Transverse colon (tissue), 4 donors: Measurements from ENCODE around the gene MAGI2. TPM values are rescaled to one million over a fixed set of nuclear protein-coding genes. Genes with fewer than 3 reads are reported as not detected.

ENCODE experiments used
- DNase-seq: peaks from one replicate; pipeline ENCODE4 v3.0.0-alpha.2; 2019
- H3K27ac ChIP-seq, 4 donors: fragments of 200-600 bp; sonication (generic); 2 replicates each; pipeline ENCODE4 v1.5.1; 2016 to 2018; ENCODE audit warnings: inconsistent platforms in 4 of 4
- H3K27me3 ChIP-seq: fragments of 200-600 bp; sonication (generic); 2 replicates; pipeline ENCODE4 v1.5.1; 2017; ENCODE audit warnings: inconsistent platforms
- H3K36me3 ChIP-seq, 4 donors: fragments of 200-600 bp; sonication (generic); 2 replicates each; pipeline ENCODE4 v1.5.1; 2017 to 2019; ENCODE audit warnings: inconsistent platforms in 4 of 4
- H3K4me1 ChIP-seq, 4 donors: fragments of 200-600 bp; sonication (generic); 2 replicates each; pipeline ENCODE4 v1.5.1; 2017 to 2020; ENCODE audit warnings: inconsistent platforms in 4 of 4
- H3K4me3 ChIP-seq, 4 donors: fragments of 200-600 bp; sonication (generic); 1 replicate in 1 of 4; 2 replicates in 3 of 4; pipeline versions ENCODE4 v1.5.1 to v1.6.1; 2017 to 2019; ENCODE audit warnings: inconsistent platforms in 4 of 4
- H3K9me3 ChIP-seq, 2 donors: fragments of 200-600 bp; sonication (generic); 2 replicates each; pipeline ENCODE4 v1.5.1; 2017 to 2019; ENCODE audit warnings: inconsistent platforms in 2 of 2
- EP300 ChIP-seq: sonication (generic); formaldehyde crosslinking; IDR thresholded peaks from one replicate; pipeline ENCODE4 v1.6.1; 2017; ENCODE audit warnings: antibody characterized with exemption, low read depth
- POLR2A ChIP-seq: fragments of 450-650 bp; IDR thresholded peaks from one replicate; pipeline ENCODE4 v1.6.1; 2016; ENCODE audit warnings: antibody characterized with exemption, mild to moderate bottlenecking, moderate library complexity
- POLR2AphosphoS5 ChIP-seq, 3 donors: sonication (generic); formaldehyde crosslinking; IDR thresholded peaks; one replicate each; pipeline ENCODE4 v1.6.1; 2016; ENCODE audit warnings: antibody characterized with exemption in 3 of 3
- WGBS, 2 donors: methylation state at CpG; one replicate each; pipeline ENCODE4 v1.1.5; 2018; ENCODE audit warnings: low coverage in 1 of 2; 5-methylcytosine and 5-hydroxymethylcytosine counted together
- in situ Hi-C, 4 donors: fragments of 200-750 bp; cut with MboI; loops; one replicate each; pipeline versions ENCODE4 v1.15.0 to v1.15.1; 2017; ENCODE audit warnings: low sequenced_read_pairs in 3 of 4, low pct_ligation_motif_present in 1 of 4, low pct_unique_long_range_greater_than_20kb in 1 of 4
- intact Hi-C: fragments of 100-400 bp; cut with DNase I; formaldehyde crosslinking; loops from one replicate; pipeline ENCODE4 v1.15.1; 2023; ENCODE audit warnings: low total_unique reads
- total RNA-seq, 4 donors: library from RNA; depleted of rRNA; stranded (reverse); fragments of >200 nt; gene quantifications; one replicate each; pipeline ENCODE4 v1.1.0, GENCODE V29; 2016
- TF ChIP-seq, protein P1 (sequence below), 5 experiments: fragments of 200-600 bp in 3 of 5; fragments of 450-650 bp in 2 of 5; sonication (generic) in 3 of 5; IDR thresholded peaks; 1 replicate in 2 of 5; 2 replicates in 3 of 5; pipeline ENCODE4 v1.5.1; 2016 to 2017; ENCODE audit warnings: antibody characterized with exemption in 5 of 5, inconsistent platforms in 3 of 5, mild to moderate bottlenecking in 2 of 5, moderate library complexity in 1 of 5

Gene MAGI2
- total RNA-seq, 4 donors from 2014 or later = 1.6 to 9.7 (median 4.1) TPM

DNA sequence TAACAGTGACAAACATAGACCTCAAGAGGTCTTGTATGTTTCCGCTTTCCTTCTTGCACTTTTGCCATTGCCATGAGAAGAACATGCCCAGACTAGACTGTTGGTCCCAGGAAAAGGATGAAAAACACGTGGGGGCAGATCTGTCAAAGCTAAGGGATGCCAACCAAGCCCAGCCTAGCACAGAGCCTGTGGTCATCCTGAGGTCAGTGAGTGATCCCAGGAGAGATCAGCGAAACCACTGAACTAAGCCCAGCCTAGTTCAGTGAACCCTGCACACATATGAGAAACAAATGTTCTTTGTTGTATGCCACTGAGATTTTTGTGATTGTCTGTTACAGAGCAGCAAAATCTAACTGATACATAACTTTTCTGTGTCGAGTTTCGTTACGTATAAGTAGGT lies 718.8 kb downstream of the MAGI2 start:
- in situ Hi-C loops = no loop called here
- Histone ChIP-seq H3K27me3 (no peaks in the 10 kb centered on the region), H3K27ac (no peak overlapping the region), H3K9me3 (no peaks in the 10 kb centered on the region), H3K4me3 (no peak overlapping the region), H3K4me1 (no peaks in the 10 kb centered on the region), H3K36me3 (no peaks in the 10 kb centered on the region)
- no peak for DNase-seq
- TF ChIP-seq, protein P1, sequence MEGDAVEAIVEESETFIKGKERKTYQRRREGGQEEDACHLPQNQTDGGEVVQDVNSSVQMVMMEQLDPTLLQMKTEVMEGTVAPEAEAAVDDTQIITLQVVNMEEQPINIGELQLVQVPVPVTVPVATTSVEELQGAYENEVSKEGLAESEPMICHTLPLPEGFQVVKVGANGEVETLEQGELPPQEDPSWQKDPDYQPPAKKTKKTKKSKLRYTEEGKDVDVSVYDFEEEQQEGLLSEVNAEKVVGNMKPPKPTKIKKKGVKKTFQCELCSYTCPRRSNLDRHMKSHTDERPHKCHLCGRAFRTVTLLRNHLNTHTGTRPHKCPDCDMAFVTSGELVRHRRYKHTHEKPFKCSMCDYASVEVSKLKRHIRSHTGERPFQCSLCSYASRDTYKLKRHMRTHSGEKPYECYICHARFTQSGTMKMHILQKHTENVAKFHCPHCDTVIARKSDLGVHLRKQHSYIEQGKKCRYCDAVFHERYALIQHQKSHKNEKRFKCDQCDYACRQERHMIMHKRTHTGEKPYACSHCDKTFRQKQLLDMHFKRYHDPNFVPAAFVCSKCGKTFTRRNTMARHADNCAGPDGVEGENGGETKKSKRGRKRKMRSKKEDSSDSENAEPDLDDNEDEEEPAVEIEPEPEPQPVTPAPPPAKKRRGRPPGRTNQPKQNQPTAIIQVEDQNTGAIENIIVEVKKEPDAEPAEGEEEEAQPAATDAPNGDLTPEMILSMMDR (IDR thresholded peaks at IDR 0.05) = no peak
- no peak for TF ChIP-seq POLR2A
- TF ChIP-seq POLR2AphosphoS5 (IDR thresholded peaks at IDR 0.05) = no peak
- TF ChIP-seq EP300 = no peak
- intact Hi-C loops = no loop called here
- 85 to 94% methylated on average over 4 to 6 of the region's 6 CpGs for WGBS, 2 donors

DNA sequence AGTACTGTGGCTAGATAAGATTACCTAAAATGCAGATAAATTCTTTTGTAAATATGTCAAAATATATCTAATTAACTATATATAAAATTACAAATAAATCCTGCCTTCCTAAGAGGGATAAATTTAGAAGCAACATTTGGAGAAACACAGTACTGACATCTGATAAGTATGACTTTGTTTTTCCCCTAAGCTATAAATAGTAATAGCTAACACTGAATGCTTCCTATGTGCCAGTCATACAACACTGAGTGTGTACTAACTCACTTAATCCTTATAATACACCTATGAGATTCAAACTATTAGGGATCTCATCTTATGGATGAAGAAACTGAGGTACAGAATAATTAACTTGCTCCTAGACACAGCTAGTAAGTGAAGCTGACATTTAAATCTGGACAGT lies 733.4 kb downstream of the MAGI2 start:
- Histone ChIP-seq H3K27me3 (no peaks in the 10 kb centered on the region), H3K27ac (no peak overlapping the region), H3K4me3 (no peak overlapping the region), H3K9me3 (no peaks in the 10 kb centered on the region), H3K4me1 (no peaks in the 10 kb centered on the region), H3K36me3 (no peaks in the 10 kb centered on the region)
- in situ Hi-C loops (no loop called here), intact Hi-C loops (no loop called here)
- DNase-seq = no peak
- TF ChIP-seq POLR2A (no peak), EP300 (no peak), POLR2AphosphoS5 (IDR thresholded peaks at IDR 0.05) (no peak)
- TF ChIP-seq, protein P1 (IDR thresholded peaks at IDR 0.05) = no peak

- 80 to 94% methylated on average over 1 to 5 of the region's 5 CpGs for WGBS, 2 donors
- in situ Hi-C loops = no loop called here
- Histone ChIP-seq H3K9me3 (no peaks in the 10 kb centered on the region), H3K36me3 (no peaks in the 10 kb centered on the region), H3K4me3 (no peak overlapping the region), H3K27ac (no peak overlapping the region), H3K4me1 (no peaks in the 10 kb centered on the region), H3K27me3 (no peaks in the 10 kb centered on the region)
- no peak for DNase-seq
- intact Hi-C loops = no loop called here
- TF ChIP-seq, protein P1 (IDR thresholded peaks at IDR 0.05) = no peak
- TF ChIP-seq POLR2AphosphoS5 (IDR thresholded peaks at IDR 0.05) (no peak), POLR2A (no peak), EP300 (no peak)
Observed at GRCh38 chr7:78718212-78718611, 735.3 kb downstream of the MAGI2 start.

- no peaks in the 10 kb centered on the region for H3K27me3 ChIP-seq
- in situ Hi-C loops = no loop called here
- TF ChIP-seq POLR2AphosphoS5 (IDR thresholded peaks at IDR 0.05) = no peak
- TF ChIP-seq POLR2A = no peak
- TF ChIP-seq, protein P1 (IDR thresholded peaks at IDR 0.05) = no peak
- TF ChIP-seq EP300 = no peak
Observed at GRCh38 chr7:78716876-78717275, 736.6 kb downstream of the MAGI2 start.

More at GRCh38 chr7:78716876-78717275, 736.6 kb downstream of the MAGI2 start:
- no peaks in the 10 kb centered on the region for H3K9me3 ChIP-seq
- H3K36me3 ChIP-seq = no peaks in the 10 kb centered on the region
- H3K4me3 ChIP-seq = no peak overlapping the region
- H3K27ac ChIP-seq = no peak overlapping the region
- intact Hi-C loops = no loop called here
- H3K4me1 ChIP-seq = no peaks in the 10 kb centered on the region
- WGBS, 2 donors = 73 to 76% methylated on average over 8 to 10 of the region's 10 CpGs
- no peak for DNase-seq
